ENCODE data around the gene MEIOB.

The MEIOB gene

GRCh38 chr16:1788095-1788707 is 83.8 kb downstream of the MEIOB start:
- no peak for DNase-seq (ENCODE audit: insufficient read length, low spot score)
- TF ChIP-seq, protein P1, sequence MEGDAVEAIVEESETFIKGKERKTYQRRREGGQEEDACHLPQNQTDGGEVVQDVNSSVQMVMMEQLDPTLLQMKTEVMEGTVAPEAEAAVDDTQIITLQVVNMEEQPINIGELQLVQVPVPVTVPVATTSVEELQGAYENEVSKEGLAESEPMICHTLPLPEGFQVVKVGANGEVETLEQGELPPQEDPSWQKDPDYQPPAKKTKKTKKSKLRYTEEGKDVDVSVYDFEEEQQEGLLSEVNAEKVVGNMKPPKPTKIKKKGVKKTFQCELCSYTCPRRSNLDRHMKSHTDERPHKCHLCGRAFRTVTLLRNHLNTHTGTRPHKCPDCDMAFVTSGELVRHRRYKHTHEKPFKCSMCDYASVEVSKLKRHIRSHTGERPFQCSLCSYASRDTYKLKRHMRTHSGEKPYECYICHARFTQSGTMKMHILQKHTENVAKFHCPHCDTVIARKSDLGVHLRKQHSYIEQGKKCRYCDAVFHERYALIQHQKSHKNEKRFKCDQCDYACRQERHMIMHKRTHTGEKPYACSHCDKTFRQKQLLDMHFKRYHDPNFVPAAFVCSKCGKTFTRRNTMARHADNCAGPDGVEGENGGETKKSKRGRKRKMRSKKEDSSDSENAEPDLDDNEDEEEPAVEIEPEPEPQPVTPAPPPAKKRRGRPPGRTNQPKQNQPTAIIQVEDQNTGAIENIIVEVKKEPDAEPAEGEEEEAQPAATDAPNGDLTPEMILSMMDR (IDR thresholded peaks at IDR 0.05; ENCODE audit: insufficient read depth, missing control alignments): no peak
- no peak for FAIRE-seq

GRCh38 chr16:1787322-1788094 is 84.5 kb downstream of the MEIOB start:
- DNase-seq (ENCODE audit: insufficient read length, low spot score): no peak
- no peak for FAIRE-seq
- TF ChIP-seq, protein P1 (IDR thresholded peaks at IDR 0.05; ENCODE audit: insufficient read depth, missing control alignments): no peak

DNA sequence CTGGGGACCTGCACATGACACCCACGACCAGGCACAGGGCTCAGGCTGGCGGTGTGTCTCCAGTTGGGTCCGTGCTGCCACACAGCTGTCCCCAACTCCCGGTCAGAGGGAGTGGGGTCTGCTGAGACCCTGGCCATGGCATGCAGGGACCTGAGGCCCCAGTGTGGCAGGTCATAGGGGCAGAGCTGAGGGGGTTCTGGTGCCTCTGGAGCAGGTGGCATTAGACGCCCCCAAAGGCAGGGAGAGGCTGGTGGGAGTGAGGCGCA is 85.0 kb downstream of the MEIOB start:
- no peak for FAIRE-seq
- TF ChIP-seq, protein P1 (IDR thresholded peaks at IDR 0.05; ENCODE audit: insufficient read depth, missing control alignments): no peak
- no peak for DNase-seq (ENCODE audit: insufficient read length, low spot score)

- FAIRE-seq (no peak), DNase-seq (ENCODE audit: insufficient read length, low spot score) (no peak)
- TF ChIP-seq, protein P1 (IDR thresholded peaks at IDR 0.05; ENCODE audit: insufficient read depth, missing control alignments): no peak
Measured at GRCh38 chr16:1786242-1787055, 85.5 kb downstream of the MEIOB start.

- DNase-seq (ENCODE audit: insufficient read length, low spot score): no peak
- TF ChIP-seq, protein P1 (IDR thresholded peaks at IDR 0.05; ENCODE audit: insufficient read depth, missing control alignments): no peak
- no peak for FAIRE-seq
Measured at GRCh38 chr16:1785846-1786170, 86.2 kb downstream of the MEIOB start.

DNA sequence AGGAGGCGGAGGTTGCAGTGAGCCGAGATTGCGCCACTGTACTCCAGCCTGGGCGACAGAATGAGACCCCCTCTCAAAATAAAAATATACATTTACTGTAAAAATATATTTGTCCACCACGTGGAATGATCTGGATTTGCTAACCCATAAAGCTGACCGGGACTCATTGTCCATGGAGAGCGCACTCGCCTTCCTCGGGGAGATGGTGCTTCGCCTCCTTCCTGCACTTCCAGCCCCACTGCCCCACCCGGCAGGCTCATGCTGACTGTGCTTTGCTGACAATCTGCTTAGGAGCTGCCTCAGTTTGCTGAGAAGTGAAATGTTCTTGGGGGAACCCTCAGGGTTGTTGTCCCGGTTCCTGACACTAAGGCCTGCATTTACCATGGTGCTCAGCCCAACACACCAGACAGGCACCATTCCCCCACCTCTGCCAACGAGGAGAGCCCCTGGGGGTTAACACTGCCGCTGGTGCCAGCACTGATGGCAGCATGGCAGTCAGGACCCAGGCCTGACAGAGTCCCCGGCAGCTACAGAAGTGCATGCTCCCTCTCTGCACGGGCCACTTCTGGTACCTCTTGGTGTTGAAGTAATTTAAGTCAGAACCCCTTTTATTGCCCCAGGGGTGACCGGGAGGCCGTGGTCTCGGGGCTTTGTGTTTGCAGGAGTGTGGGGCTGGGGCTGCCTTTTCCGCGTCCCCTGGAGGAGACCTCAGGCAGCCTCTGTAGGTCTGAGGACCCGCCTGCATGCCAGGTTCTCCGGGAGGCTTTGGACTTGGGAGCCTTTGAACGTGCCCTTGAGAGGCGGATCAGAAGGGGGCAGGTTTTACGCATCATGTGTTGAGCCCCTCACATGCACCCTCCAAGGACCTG is 86.8 kb downstream of the MEIOB start:
- FAIRE-seq (no peak), DNase-seq (ENCODE audit: insufficient read length, low spot score) (no peak)
- TF ChIP-seq, protein P1 (IDR thresholded peaks at IDR 0.05; ENCODE audit: insufficient read depth, missing control alignments): no peak
